ENCODE results near the gene FMNL2. TPM values are rescaled to one million over a fixed set of nuclear protein-coding genes. Genes with fewer than 3 reads are reported as not detected.

FMNL2 gene
- total RNA-seq, 1 experiment from 2014 or later, result 11.6 TPM

GRCh38 chr2:152564754-152565551, 230.0 kb downstream of the FMNL2 start:
- H3K36me3 ChIP-seq, result peaks cover 11% of the 10 kb centered on the region
- DNase-seq, result no peak
- H3K4me3 ChIP-seq, result no peak overlapping the region
- no peaks in the 10 kb centered on the region for H3K27me3 ChIP-seq
- no peaks in the 10 kb centered on the region for H3K9me3 ChIP-seq

GRCh38 chr2:152565884-152566727, 231.1 kb downstream of the FMNL2 start:
- Histone ChIP-seq H3K9me3 (no peaks in the 10 kb centered on the region), H3K27me3 (no peaks in the 10 kb centered on the region), H3K4me3 (no peak overlapping the region), H3K36me3 (peaks cover 8% of the 10 kb centered on the region)
- no peak for DNase-seq

GRCh38 chr2:152566728-152567069, 231.7 kb downstream of the FMNL2 start:
- Histone ChIP-seq H3K27me3 (no peaks in the 10 kb centered on the region), H3K4me3 (no peak overlapping the region), H3K36me3 (peaks cover 7% of the 10 kb centered on the region; the same call in 1 of the 2 replicates), H3K9me3 (no peaks in the 10 kb centered on the region)
- no peak for DNase-seq

GRCh38 chr2:152568531-152568930, 233.6 kb downstream of the FMNL2 start:
- Histone ChIP-seq H3K4me3 (no peak overlapping the region), H3K9me3 (no peaks in the 10 kb centered on the region), H3K36me3 (peaks cover 2% of the 10 kb centered on the region; the same call in 1 of the 2 replicates), H3K27me3 (no peaks in the 10 kb centered on the region)
- no peak for DNase-seq

- no peak for DNase-seq
- Histone ChIP-seq H3K36me3 (peaks cover 2% of the 10 kb centered on the region; the same call in 1 of the 2 replicates), H3K27me3 (no peaks in the 10 kb centered on the region), H3K9me3 (no peaks in the 10 kb centered on the region), H3K4me3 (no peak overlapping the region)
Observed at GRCh38 chr2:152569186-152569585, 234.2 kb downstream of the FMNL2 start.

GRCh38 chr2:152571048-152571766, 236.2 kb downstream of the FMNL2 start:
- Histone ChIP-seq H3K4me3 (no peak overlapping the region), H3K9me3 (no peaks in the 10 kb centered on the region), H3K36me3 (no peaks in the 10 kb centered on the region; the same call in 1 of the 2 replicates), H3K27me3 (no peaks in the 10 kb centered on the region)
- no peak for DNase-seq

GRCh38 chr2:152572031-152572430, 237.1 kb downstream of the FMNL2 start:
- no peaks in the 10 kb centered on the region for H3K9me3 ChIP-seq
- no peak overlapping the region for H3K4me3 ChIP-seq
- no peak for DNase-seq
- no peaks in the 10 kb centered on the region for H3K27me3 ChIP-seq
- no peaks in the 10 kb centered on the region for H3K36me3 ChIP-seq

GRCh38 chr2:152573168-152573567, 238.2 kb downstream of the FMNL2 start:
- H3K27me3 ChIP-seq, result no peaks in the 10 kb centered on the region
- DNase-seq, result peak; percentile 54
- H3K36me3 ChIP-seq, result no peaks in the 10 kb centered on the region
- no peak overlapping the region for H3K4me3 ChIP-seq
- H3K9me3 ChIP-seq, result no peaks in the 10 kb centered on the region

GRCh38 chr2:152577579-152577978, 242.6 kb downstream of the FMNL2 start:
- Histone ChIP-seq H3K36me3 (no peaks in the 10 kb centered on the region; the same call in 1 of the 2 replicates), H3K9me3 (no peaks in the 10 kb centered on the region), H3K4me3 (no peak overlapping the region), H3K27me3 (no peaks in the 10 kb centered on the region)
- peak; percentile 19 for DNase-seq

GRCh38 chr2:152578573-152578972, 243.6 kb downstream of the FMNL2 start:
- Histone ChIP-seq H3K36me3 (no peaks in the 10 kb centered on the region; the same call in 1 of the 2 replicates), H3K9me3 (no peaks in the 10 kb centered on the region), H3K27me3 (no peaks in the 10 kb centered on the region), H3K4me3 (no peak overlapping the region)
- DNase-seq, result no peak

- H3K27me3 ChIP-seq, result no peaks in the 10 kb centered on the region
- DNase-seq, result peak; percentile 49
- H3K9me3 ChIP-seq, result no peaks in the 10 kb centered on the region
- no peak overlapping the region for H3K4me3 ChIP-seq
- no peaks in the 10 kb centered on the region; the same call in 1 of the 2 replicates for H3K36me3 ChIP-seq
Observed at GRCh38 chr2:152580714-152581113, 245.7 kb downstream of the FMNL2 start.

GRCh38 chr2:152581360-152581759, 246.4 kb downstream of the FMNL2 start:
- Histone ChIP-seq H3K9me3 (no peaks in the 10 kb centered on the region), H3K36me3 (no peaks in the 10 kb centered on the region; the same call in 1 of the 2 replicates), H3K27me3 (no peaks in the 10 kb centered on the region), H3K4me3 (no peak overlapping the region)
- DNase-seq, result peak; percentile 27

GRCh38 chr2:152582081-152582480, 247.1 kb downstream of the FMNL2 start:
- H3K4me3 ChIP-seq, result no peak overlapping the region
- H3K27me3 ChIP-seq, result no peaks in the 10 kb centered on the region
- no peaks in the 10 kb centered on the region for H3K9me3 ChIP-seq
- H3K36me3 ChIP-seq, result no peaks in the 10 kb centered on the region; the same call in 1 of the 2 replicates
- no peak for DNase-seq

GRCh38 chr2:152583512-152584229, 248.7 kb downstream of the FMNL2 start:
- no peaks in the 10 kb centered on the region for H3K9me3 ChIP-seq
- H3K4me3 ChIP-seq, result no peak overlapping the region
- H3K27me3 ChIP-seq, result no peaks in the 10 kb centered on the region
- H3K36me3 ChIP-seq, result no peaks in the 10 kb centered on the region; the same call in 1 of the 2 replicates
- peak; percentile 20 for DNase-seq

- H3K4me3 ChIP-seq, result no peak overlapping the region
- no peaks in the 10 kb centered on the region for H3K9me3 ChIP-seq
- DNase-seq, result no peak
- no peaks in the 10 kb centered on the region; the same call in 1 of the 2 replicates for H3K36me3 ChIP-seq
- no peaks in the 10 kb centered on the region for H3K27me3 ChIP-seq
Observed at GRCh38 chr2:152584301-152584700, 249.3 kb downstream of the FMNL2 start.

GRCh38 chr2:152585830-152586484, 251.0 kb downstream of the FMNL2 start:
- no peaks in the 10 kb centered on the region for H3K27me3 ChIP-seq
- H3K9me3 ChIP-seq, result no peaks in the 10 kb centered on the region
- DNase-seq, result peak; percentile 87
- no peak overlapping the region for H3K4me3 ChIP-seq
- H3K36me3 ChIP-seq, result no peaks in the 10 kb centered on the region; the same call in 1 of the 2 replicates
